LNCaP clone FGC (cell line): Measurements from ENCODE around the gene SYNDIG1L.

Experiments
- DNase-seq: peaks from one replicate; pipeline ENCODE4 v3.0.0-alpha.2; 2011; ENCODE audit warnings: low read depth
- H3K4me3 ChIP-seq: 2 replicates; pipeline ENCODE4 v1.5.1; 2011; ENCODE audit warnings: mild to moderate bottlenecking, low read depth, low read length, control low read depth
- CTCF ChIP-seq: IDR thresholded peaks from 2 replicates; pipeline ENCODE4 v1.5.1; 2012; ENCODE audit warnings: mild to moderate bottlenecking; ENCODE audit not compliant: control insufficient read depth, insufficient read depth; ENCODE audit errors: extremely low read depth

The SYNDIG1L gene

GRCh38 chr14:74434294-74434693 is 8.3 kb upstream of the SYNDIG1L start:
- no peak overlapping the region for H3K4me3 ChIP-seq
- TF ChIP-seq CTCF = no peak
- DNase-seq = no peak

DNA sequence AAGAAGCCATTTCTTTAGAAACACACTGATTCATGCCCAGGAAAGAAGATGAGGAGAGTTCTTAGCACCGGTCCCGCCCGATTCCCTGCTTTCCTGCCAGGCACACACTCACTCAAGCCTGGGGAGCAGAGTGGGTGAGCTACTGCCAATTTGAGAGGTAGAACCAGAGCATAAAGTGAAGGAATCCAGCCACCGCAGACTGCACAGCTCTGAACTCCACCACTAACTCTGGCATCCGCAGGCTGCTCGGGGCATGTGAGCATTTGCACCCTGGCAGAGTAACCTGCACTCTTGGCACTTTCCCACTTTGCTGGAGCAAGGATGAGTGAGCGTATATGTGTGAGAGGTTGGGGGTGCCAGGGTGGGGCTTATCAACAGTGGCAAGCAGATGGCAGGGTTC is 4.0 kb upstream of the SYNDIG1L start:
- no peak for DNase-seq
- no peak overlapping the region for H3K4me3 ChIP-seq
- TF ChIP-seq CTCF = no peak

GRCh38 chr14:74429221-74429691 is 3.2 kb upstream of the SYNDIG1L start:
- H3K4me3 ChIP-seq = no peak overlapping the region
- TF ChIP-seq CTCF = no peak
- no peak for DNase-seq

DNA sequence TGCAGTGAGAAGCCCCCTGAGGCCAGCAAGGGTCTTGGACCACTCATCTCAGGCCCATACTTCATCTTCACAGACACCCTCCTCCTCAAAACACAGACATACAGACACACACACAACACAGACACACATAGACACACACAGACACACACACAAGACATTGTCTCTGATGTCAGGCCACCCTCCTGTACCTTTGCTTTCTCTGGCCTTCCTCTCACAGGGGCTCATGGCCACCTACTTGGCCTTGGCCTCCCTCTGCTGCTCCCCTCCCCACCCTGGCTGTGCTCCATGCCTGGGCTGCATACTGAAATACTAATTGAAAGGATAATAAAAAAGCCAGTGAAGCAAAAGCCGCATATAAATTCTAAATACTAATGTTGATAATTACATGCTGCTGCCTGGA is 1.6 kb upstream of the SYNDIG1L start:
- DNase-seq = no peak
- no peak overlapping the region for H3K4me3 ChIP-seq
- no peak for TF ChIP-seq CTCF

GRCh38 chr14:74425525-74426201 is 347 bp downstream of the SYNDIG1L start:
- no peak for DNase-seq
- H3K4me3 ChIP-seq = no peak overlapping the region
- TF ChIP-seq CTCF = no peak

DNA sequence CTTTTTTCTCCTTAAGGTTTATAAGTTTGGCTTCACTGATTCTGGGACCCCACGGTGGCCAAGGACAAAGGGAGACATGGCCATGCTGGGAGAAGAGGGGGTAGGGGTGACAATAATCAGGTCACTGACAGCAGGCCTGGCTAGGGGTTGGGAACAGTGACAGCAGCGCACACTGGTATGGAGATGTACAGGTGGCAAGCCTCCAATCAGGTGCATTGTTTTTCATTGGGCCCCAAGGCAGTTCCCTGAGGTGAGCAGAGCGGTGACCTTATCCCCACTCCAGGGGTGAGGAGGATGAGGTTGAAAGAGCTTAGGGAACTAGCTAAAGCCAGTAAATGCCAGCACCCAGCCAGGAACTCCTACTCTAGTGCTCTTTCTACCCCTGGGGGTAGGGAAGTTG is 1.4 kb downstream of the SYNDIG1L start:
- H3K4me3 ChIP-seq = no peak overlapping the region
- TF ChIP-seq CTCF = no peak
- no peak for DNase-seq

DNA sequence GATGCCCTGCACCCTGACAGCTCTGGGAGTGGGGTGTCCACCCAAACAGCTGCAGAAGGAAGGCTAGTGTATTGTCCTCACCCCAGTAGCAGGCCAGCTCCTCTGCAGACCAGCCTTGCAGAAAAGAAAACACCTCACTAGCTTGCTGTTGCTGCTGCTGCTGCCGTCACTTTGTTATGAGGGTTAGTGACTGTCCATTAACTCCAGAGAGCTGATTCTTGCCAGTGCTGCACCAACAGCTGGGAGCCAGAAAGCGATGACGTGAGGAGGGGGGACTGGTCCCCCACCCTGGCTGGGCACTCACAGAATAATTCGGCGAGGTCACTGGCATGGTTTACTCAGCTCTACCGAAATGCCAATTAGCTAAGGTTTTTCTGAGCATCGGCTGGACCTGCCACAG is 2.8 kb downstream of the SYNDIG1L start:
- DNase-seq = no peak
- TF ChIP-seq CTCF = no peak
- no peak overlapping the region for H3K4me3 ChIP-seq
